Left renal pelvis (tissue), 4 donors: ENCODE results near the gene PNMT. TPM values are rescaled to one million over a fixed set of nuclear protein-coding genes. Genes with fewer than 3 reads are reported as not detected.
A peak's percentile ranks its signal among the peaks of the same experiment; 100 is the strongest.

Experiments
- DNase-seq, 4 donors: peaks; one replicate each; pipeline ENCODE4 v3.0.0-alpha.2; 2013; ENCODE audit warnings: low read depth in 4 of 4, low spot score in 3 of 4
- polyA plus RNA-seq, 4 donors: library from polyadenylated mRNA; unstranded; fragments of 120-200 nt; gene quantifications; one replicate each; pipeline ENCODE4 v1.2.1, GENCODE V29; 2013; ENCODE audit not compliant: insufficient read length in 4 of 4

PNMT gene
- polyA plus RNA-seq, 4 donors, result 0.22 to 4.5 (median 1.8) TPM

DNA sequence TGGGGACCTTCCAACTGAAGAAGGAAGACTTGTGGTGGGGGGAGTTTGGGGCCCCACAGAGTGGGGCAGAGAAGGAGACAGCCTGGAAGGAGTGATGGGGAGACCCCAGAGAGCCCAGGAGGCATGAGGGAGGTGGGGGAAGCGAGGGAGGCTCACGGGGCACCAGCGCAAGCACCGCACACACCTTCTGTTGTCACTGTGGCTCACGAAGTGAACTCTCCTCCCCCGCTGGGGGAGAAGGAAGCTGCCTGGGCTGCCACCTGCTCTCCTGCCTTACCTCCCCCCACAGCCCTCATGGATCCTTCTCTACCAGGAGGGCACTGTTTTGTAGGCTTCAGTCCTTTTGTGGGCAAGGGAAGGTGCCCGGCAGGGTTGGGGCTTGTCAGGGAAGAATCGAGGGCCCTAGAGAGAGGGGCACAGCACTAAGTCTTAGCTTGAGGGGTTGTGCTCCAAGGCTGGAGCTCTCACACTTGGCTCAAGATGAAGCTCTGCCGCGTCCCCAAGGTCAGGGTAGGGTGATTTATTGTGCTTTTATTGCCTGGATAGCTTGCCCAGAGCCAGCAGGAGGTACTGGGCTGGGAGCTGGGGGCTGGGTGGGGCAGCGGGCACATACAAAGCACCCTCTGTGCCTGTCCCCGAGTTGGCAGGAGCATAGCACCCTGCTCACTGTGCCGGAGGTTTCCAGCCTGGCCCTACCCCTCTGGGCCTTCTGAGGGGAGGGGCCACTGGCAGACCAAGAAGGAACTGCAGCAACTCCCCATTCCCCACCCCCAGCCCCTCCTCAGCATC, 35.9 kb upstream of the PNMT start:
- no peak for DNase-seq

DNA sequence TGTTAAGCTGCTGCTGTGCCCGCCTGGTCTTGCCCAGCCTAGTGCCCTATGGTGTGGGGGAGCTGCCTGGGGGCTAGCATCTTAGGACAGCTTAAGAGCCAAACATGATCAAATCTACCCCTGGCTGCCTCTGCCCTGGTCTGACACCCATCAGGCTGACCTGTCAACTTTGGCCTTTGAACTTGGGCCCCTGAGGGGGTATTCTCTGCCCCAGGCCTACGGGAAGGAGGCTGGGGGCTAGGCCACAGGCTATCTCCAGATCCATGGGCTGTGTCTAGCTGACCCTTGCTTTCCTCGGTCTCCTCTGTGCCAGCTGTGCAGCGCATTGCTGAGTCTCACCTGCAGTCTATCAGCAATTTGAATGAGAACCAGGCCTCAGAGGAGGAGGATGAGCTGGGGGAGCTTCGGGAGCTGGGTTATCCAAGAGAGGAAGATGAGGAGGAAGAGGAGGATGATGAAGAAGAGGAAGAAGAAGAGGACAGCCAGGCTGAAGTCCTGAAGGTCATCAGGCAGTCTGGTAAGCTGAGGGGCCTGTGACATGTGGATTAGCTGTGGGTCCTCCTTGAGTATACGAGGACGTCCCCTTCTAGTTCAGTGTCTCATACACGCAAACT, 34.6 kb upstream of the PNMT start:
- no peak for DNase-seq

DNA sequence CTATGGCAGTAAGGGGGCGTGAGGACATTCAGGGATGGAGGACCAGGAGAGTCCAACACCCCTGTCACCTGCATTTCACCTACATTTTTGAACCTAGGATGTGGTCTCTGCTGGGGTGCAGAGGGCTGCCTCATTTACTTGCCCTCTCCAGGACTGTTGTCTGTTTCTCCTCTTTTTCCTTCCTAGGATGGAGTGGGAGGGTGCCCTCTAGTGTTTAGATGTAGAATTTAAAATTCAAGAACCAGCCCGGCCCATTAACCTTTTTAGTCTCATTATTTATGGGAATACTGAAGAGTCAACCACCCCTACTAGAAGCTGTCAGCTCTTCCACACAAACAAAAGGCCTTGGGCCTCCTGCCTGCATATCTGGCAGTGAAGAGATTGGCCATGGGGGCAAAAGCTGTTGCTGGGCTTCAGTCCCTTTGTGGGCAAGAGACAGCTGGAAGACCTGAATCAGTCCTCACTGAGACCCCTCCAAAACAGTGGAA, 33.8 kb upstream of the PNMT start:
- DNase-seq, result no peak

DNA sequence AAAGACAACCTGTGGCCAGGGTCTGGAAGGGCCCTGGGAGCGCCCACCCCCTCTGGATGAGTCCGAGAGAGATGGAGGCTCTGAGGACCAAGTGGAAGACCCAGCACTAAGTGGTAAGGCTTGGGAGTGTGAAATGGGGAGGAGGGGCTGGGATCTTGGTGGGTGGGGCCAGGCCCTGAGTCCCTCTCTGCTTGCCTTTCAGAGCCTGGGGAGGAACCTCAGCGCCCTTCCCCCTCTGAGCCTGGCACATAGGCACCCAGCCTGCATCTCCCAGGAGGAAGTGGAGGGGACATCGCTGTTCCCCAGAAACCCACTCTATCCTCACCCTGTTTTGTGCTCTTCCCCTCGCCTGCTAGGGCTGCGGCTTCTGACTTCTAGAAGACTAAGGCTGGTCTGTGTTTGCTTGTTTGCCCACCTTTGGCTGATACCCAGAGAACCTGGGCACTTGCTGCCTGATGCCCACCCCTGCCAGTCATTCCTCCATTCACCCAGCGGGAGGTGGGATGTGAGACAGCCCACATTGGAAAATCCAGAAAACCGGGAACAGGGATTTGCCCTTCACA, 32.6 kb upstream of the PNMT start:
- DNase-seq, result no peak

DNA sequence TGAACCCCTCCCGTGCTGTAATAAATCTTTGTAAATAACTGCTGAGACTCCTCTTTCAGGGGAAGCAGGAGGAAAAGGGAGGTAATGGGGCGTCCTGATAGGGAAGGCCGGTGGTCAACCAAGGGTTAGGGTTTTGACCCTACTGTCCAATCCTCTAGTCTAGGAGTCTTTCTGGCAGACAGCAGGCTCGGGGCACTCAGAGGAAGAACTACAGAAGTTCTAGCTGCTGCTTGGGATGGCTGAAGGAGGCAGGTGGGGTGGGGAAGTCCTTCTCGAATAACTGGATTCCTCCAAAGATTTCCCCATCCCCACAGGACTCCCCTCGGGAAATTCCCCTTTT, 31.7 kb upstream of the PNMT start:
- no peak for DNase-seq

DNA sequence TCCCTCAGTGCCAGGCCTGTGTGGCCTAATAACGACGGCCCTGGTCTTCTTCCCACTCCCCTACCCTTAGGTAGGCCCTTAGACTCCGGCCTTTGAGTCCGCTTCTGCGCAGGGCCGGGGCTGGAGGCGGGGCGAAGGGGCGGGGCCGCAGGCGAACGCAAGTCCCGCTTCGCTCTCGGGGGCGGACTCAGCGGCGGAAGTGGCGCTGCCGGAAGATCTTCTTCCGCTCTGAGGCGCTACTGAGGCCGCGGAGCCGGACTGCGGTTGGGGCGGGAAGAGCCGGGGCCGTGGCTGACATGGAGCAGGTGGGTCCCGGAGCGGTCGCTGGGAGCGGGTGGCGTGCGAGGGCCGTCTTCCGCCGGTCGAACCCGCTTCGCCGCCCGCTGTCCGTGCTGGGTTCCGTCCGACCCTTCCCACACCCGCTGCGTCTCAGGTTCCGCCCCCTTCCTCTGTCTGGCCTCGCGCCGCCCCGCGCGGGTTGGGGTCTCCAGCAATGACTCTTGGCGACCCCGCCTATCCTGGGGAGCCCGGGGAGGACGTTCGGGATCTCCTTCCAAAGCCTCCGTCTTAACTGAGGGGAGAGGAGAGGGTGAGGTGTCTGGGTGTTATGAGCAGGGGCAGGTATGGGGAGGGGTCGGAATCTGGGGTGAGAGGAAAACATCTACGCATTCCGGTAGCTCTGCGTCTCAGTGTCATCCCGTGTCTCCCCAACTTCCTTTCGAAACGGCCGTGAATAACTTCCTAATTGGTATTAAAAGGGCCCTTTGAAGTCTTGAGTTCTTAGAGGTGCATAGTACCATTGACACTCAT, 31.1 kb upstream of the PNMT start, which contains the start of gene STARD3:
Gene STARD3 (plus strand): TSS at position 218 of the 810 bp plus-strand sequence. CDS start 16,388 bp downstream, outside the sequence.
- DNase-seq, result peak; percentile 75 to 80 (median 76)

DNA sequence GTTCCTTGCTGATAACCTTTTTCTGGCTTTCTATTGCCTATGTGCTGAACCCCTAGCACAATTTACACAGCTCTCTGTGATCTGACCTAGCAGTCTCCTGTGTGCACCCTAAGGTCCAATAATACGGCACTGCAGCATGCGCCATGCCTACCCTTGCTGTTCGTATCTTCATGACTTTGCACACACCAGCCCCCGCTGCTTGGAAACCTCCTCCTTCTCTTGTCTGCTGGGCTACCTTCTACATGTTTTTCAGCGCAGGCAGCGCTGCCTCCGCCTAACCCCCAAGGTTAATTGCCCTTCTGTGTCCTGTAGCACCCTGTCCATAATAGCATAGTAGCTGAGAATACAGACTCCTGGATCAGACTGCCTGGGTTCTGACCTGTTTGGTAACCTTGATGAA, 29.9 kb upstream of the PNMT start:
- DNase-seq, result no peak

DNA sequence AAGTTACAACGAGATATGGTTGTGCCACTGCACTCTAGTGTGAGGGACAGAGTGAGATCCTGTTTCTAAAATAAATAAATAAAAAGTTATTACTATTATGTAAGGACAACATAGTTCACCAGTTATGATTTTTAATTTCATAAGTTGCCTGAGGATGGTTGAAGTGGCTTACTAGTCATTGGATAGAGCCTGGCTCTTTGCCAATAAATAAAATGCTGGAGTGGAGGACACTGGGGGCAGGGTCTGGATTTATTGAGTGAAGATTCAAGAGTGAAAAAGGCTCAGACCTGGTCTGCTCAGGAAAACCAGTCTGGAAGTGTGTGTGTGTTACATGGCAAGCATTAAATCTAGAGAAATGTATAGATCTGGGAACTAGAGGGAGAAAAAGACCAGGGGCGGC, 29.2 kb upstream of the PNMT start:
- no peak for DNase-seq

DNA sequence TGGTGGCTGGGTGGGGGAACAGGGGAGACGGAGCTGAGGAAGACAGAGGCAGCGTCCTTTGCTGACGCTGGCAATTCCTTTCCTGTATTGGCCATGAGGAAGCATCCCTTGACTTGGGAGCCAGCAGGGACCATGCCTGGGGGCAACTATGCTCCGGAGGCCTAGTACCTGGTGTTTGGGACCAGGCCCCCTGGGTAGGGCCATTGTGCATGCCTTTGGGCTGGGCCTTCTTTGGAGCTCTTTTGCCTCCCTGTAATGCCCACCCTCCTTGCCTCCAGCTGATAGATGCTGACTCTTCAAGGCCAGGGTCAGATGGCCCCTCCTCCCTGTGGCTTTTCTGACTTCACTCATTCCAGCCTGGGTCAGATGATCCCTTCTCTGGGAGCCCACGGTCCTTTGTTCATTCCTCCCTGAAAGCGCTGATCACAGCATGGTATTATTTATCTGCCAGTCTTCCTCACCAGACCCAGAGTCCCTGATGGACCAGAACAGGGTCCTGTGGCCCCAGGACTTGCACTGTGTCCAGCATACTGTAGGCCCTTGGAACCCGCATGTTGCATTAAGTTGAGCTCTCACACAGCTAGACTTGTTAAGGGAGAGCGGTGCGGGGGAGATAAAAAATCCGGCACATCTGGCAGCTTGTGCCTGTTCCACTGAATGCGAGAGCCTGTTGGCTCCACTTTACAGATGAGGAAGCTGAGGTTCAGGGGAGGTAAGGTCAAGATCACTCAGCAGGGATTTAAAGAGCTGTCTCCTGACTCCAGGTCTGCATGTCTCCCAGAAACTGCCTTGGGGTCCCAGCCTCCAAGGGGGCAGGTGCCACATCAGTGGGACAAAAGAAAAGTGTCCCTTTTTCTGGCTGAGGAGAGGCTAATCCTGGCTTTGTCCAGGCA, 28.4 kb upstream of the PNMT start:
- DNase-seq, result no peak

DNA sequence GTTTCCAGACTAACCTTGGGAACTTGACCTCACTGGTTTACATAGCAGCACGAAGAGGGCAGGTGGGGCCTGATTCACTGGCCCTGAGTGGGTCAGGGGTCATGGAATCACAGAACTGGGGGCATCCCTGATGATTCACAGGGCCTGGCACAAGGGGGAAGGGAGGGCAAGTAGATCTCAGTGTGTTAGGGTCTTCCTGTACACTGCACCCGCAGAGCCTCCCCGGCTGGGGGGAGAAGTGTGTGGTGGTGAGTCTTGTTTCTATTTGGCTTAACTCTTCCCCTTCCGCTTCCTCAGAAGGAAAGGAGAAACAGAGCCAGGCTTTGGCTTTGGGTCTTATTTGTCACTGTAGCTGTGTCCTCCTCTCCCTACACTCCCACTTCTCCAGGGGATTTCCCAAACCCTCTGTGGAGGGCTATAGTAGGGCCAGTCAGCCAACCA, 27.6 kb upstream of the PNMT start:
- DNase-seq, result no peak

DNA sequence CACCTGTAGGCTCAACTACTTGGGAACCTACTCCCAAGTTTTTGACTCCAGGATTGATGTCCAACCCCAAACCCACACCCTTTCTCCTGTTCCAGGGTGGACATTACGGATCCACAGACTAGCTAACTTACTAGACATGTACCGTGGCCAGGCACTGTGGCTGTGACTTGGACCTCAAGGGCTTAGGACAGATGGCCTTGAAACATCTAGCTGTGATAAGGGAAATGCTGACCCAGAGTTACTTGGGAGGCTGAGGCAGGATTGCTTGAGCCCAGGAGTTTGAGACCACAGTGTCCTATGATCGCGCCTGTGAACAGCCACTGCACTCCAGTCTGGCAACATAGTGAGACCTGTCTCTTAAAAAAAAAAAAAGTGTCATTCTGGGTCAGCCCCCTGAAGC, 27.2 kb upstream of the PNMT start:
- DNase-seq, result no peak

DNA sequence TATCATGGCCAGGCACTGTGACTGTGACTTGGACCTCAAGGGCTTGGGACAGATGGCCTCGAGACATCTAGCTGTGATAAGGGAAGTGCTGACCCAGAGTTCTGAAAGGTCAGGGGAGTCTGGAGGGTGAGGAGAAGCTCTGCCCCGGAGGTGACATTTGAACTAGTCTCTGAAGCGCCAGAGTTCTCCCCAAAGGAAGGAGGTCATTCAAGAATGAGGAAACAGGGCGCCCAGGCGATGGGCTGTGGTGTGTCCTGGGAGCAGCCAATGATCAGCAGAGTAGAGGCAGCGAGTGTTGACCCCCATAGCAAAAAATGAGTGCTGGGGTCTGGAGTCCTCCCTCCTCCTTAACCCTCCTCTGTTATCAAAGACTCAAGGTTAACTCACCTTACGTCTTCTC, 26.4 kb upstream of the PNMT start:
- DNase-seq, result no peak

DNA sequence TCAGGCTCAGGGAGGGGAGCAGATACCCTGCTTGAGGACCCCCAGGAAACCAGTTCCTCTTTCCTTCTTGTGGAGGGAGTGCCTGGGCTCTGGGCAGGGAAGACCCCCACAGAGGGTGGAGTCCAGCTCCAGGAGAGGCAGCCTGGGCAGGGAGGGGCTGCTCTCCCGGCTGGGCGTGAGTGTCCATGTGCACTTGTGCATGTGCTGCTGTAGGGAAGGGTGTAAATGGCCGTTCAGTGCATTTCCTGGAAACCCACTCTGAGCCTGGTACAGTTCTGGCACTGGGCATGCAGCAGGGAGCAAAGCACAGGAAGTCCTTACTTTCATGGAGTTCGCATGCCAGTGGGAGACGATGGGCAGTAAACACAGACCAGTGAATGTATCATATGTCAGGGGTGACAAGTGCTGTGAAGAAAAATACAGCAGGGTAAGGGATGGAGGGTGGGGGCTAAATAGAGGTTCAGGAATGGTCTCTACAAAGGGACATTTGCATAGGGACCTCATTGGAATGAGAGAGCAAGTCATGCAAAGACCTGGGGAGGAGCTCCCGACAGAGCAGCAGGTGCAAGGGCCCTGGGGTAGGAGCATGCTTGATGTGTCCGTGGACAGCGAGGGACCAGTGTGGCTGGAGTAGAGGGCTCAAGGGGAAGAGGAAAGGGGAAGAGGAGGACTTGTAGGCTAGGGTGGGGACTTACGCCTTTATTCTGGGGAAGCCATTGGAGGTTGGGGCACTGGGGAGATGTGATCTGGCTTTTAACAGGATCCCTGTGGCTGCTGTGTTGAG, 25.8 kb upstream of the PNMT start:
- no peak for DNase-seq

DNA sequence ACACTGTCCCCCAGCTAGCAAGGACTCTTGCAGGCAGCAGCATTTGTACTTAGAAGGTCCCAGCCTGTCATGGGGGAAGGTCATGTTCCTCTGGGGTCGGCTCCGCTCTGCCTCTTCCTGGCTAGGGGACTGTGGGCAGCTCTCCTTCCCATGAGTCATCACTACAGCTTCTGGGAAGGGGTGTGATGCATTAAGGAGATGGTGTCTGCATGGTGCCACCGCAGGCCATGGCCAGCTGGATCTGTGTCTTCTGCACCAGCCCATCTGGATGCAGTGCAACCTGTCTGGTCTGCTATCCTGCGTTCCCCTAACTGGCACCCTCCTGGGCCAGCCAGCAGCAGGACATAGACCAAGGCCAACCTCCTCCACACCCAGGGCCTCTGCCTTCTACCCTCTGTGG, 25.0 kb upstream of the PNMT start:
- DNase-seq, result no peak

DNA sequence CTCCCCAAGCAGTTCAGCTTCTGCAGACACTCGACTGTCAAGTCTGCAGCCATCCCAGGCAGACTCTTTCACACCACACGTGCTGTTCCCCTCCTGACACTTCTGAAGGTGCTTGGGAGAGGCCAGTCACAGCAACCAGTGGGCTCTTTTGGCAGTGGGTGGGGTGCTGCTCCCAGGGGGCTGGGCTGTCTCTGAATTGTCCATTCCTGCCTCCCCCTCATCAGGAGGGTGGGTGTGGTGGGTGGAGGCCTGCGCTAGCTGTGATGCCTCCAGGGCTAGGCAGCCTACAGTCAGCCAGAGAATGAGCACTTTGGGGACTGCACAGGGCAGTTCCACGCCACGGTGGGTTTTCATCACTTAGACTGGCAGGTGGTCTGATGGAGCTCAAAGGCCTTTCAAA, 21.0 kb upstream of the PNMT start:
- DNase-seq, result no peak

DNA sequence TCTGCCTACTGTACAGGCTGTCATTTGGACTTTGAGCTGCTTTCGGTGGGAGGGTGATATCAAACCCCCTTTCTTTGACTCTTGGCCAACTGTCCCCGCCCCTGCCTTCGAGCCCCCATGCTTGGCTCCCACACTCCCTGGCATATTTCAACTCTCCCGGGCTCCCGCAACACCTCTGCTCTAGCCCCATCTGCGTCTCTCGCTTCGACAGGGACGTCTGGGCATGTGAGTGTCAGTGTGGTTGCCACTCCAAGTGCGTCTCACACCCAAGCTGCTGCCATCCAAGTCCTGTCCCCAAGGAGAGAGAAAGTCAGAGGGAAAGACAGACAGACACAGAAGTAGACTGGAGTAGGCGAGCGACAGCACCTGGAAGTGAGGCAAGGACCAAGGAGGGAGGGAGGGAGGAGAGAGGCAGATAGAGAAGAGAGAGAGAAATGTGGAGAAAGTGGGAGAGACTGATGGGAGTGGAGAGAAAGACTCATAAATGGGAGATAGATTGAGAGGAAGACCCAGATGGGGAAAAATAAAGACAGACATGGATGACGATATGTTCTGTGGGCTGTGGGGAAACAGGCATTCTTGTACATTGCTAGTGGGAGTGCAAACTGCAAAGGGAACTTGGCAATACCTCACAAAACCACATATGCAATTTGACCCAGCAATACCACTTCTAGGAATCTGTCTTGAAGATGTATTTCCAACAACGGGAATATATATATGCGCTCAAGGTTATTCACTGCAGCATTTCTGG, 19.5 kb upstream of the PNMT start:
- DNase-seq, result no peak

DNA sequence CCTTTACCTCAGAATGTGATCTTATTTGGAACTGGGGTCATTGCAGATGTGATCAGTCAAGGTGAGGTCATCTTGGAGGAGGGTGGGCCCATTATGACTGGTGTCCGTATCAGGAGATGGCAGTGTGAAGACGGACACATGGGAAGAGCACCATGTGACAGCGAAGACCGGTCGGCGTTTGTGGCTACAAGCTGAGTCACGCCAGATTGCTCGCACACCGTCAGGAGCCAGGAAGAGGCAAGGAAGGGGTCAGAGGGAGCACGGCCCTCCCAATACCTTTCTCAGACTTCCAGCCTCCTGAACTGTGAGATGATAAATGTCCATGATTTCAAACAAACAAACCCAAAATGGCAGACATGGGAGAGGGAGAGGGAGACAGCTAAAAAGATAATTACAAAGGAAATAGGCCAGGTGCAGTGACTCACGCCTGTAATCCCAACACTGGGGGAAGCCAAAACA, 18.1 kb upstream of the PNMT start:
- DNase-seq, result no peak

DNA sequence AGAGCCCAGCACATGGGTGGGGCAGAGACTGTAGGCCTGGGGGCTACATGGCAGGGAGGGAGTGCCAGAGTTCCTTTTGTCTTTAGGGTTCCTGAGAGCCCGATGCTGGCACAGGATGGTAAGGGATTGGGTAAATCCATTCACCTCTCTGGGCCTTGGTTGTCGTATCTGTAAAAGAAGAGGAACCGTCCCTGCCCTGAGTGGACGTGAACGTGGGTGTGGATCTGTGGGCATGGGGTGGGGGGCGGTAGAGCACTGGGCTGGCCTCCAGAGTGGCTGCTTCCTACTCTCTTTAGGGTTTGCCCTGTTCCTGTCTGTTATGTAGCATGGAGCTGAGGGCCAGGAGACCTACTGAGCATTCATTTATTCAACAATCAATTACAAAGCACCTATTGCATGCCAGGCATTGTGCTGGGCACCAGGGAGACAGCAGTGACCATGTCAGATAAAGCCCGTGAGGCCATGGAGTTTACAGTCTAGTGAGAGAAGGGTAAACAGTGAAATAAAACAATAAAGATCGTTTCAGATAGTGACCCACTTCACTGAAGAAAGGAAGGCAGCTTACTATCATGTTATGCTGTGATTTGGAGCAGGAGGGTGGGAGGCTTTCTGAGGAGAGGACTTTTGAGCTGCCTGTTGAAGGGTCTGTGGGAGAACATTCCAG, 16.2 kb upstream of the PNMT start:
- no peak for DNase-seq
